Stimulated activated CD4-positive, alpha-beta T cell treated with anti-CD3 and anti-CD28 coated beads, Interleukin-4, amount 100 ng/mL, for 24 hours (primary cell): ENCODE measurements around the gene LRRC37B.
"Not testable (repeated sequence)": the region's sequence is repeated elsewhere in the genome, so short reads cannot be mapped to it uniquely, and the experiment has no call there.

Experiments used
- DNase-seq: peaks from one replicate; pipeline ENCODE4 v3.0.0-alpha.2; 2020

Gene LRRC37B

DNA sequence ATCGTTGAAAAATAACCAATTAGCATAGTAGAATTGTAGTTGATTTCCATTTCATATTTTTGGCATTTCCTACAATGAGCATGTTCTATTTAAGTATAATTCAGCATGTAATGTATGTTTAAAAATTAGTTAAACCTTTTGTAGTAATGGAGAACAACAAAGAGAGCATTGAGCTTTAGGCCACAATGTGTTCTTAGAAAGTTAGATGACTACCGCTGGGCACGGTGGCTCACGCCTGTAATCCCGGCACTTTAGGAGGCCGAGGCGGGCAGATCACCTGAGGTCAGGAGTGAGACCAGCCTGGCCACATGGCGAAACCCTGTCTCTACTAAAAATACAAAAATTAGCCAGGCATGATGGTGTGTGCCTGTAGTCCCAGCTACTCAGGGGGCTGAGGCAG, 93.1 kb downstream of the LRRC37B start:
- not testable (repeated sequence) for DNase-seq

DNA sequence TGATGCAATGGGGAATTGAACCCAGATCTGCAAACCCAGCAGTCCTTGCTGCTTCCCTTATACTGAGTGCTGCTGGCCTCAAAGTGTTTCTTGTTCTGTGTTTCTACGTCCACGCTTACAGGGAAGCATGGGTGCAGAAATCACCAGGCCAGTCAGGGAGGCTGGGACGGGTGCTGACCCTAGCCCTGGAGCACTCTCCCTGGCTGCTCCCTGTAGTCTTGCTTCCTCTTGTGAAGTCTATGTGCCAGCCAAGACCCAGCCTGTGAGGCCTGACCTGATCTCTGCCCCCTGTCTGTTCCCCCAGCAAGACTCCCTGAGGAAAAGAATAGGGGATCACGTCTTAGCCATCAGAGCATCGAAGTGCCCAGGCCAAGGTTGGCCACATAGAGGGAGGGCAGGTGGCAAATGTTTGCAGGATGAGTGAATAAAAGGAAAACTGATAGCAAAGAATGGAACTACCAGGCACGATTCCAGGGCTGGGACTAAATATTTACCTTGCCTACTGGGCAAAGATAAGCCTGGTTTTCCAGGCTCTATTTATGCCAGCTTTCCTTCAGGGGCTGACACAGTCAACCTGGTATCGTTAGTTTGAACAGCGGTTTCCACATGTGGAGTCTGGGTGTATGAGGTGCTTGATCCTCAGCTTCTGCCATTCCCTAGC, 93.9 kb downstream of the LRRC37B start:
- DNase-seq = no peak

DNA sequence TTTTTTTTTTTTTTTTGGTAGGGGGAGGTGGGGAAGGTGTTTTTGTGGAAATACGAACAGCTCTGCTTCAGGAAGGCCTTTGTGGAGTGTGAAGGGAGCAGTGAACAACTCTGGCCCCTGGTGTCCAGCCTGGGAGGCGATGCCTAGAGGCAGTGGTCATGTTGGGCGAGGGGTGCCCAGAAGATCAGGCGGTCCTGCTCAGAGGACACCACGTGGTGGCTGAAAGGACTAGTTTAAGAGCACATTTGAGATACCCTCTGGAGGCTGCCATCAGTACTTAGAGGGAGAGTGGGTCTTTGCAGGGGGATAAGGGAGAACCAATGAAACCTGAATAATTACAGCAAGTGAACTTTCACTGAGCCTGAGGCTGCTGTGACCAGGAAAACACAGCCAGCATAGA, 95.0 kb downstream of the LRRC37B start:
- no peak for DNase-seq

DNA sequence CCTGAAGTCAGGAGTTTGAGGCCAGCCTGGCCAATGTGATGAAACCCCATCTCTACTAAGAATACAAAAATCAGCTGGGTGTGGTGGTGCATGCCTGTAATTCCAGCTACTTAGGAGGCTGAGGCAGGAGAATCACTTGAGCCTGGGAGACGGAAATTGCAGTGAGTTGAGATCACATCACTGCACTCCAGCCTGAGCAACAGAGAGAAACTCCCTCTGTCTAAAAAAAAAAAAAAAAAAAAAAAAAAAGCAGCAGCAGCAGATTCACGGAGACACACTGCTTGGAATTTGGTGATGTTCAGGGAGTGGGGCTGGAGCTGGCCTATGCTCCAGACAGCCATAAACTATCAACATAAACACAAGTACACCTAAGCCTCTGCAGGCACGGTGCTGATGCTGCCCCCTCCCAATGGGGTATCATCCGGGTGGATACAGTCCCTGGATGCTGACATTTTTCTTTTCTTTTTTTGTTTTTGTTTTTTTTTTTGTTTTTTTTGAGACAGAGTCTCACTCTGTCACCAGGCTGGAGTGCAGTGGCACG, 95.5 kb downstream of the LRRC37B start:
- no peak for DNase-seq
